GM23338 (cell line): ENCODE measurements around the gene ACSF3. TPM values are rescaled to one million over a fixed set of nuclear protein-coding genes. Genes with fewer than 3 reads are reported as not detected.

Experiments used
- ATAC-seq: fragments of 200-7000 bp; cut with Tn5 transposase; 3 replicates; pipeline ENCODE4 v1.9.1; 2020
- DNase-seq: peaks from one replicate; pipeline ENCODE4 v3.0.0-alpha.2; 2015; ENCODE audit warnings: low spot score
- H2AFZ ChIP-seq: fragments of 200-600 bp; sonication (generic); 2 replicates; pipeline ENCODE4 v1.8.0; 2016; ENCODE audit warnings: antibody characterized with exemption, mild to moderate bottlenecking, moderate library complexity
- H3F3A ChIP-seq: fragments of 200-600 bp; sonication (generic); replicated peaks from 2 replicates; pipeline ENCODE4 v1.8.0; 2017; ENCODE audit warnings: antibody characterized with exemption, mixed run types, low read depth
- H3K27ac ChIP-seq: fragments of 200-600 bp; sonication (generic); 2 replicates; pipeline ENCODE4 v1.6.1; 2016; ENCODE audit warnings: low read depth
- H3K27me3 ChIP-seq: fragments of 200-600 bp; sonication (generic); 2 replicates; pipeline ENCODE4 v1.8.0; 2016; ENCODE audit warnings: mild to moderate bottlenecking, mixed run types, moderate library complexity; ENCODE audit not compliant: insufficient read depth
- H3K36me3 ChIP-seq: fragments of 200-600 bp; sonication (generic); 2 replicates; pipeline ENCODE4 v1.8.0; 2016; ENCODE audit warnings: mild to moderate bottlenecking; ENCODE audit not compliant: insufficient read depth
- H3K4me1 ChIP-seq: fragments of 200-600 bp; sonication (generic); 2 replicates; pipeline ENCODE4 v1.8.0; 2016; ENCODE audit warnings: mild to moderate bottlenecking, moderate library complexity; ENCODE audit not compliant: insufficient read depth
- H3K4me2 ChIP-seq: fragments of 200-600 bp; sonication (generic); 2 replicates; pipeline ENCODE4 v1.7.1; 2017; ENCODE audit warnings: mixed run types
- H3K4me3 ChIP-seq: fragments of 200-600 bp; sonication (generic); 2 replicates; pipeline ENCODE4 v1.6.1; 2016; ENCODE audit warnings: mixed run types
- H3K79me2 ChIP-seq: fragments of 200-600 bp; sonication (generic); replicated peaks from 2 replicates; pipeline ENCODE4 v1.8.0; 2017; ENCODE audit warnings: mild to moderate bottlenecking; ENCODE audit not compliant: insufficient read depth
- H3K9me2 ChIP-seq: fragments of 200-600 bp; sonication (generic); 2 replicates; pipeline ENCODE4 v1.8.0; 2017; ENCODE audit not compliant: insufficient read depth
- H4K20me1 ChIP-seq: fragments of 200-600 bp; sonication (generic); replicated peaks from 2 replicates; pipeline ENCODE4 v1.8.0; 2017; ENCODE audit warnings: mild to moderate bottlenecking; ENCODE audit not compliant: insufficient read depth
- H3K27ac Mint-ChIP-seq: 2 replicates; pipeline ENCODE4 v1.8.0; 2020; ENCODE audit warnings: inconsistent platforms, mild to moderate bottlenecking, moderate library complexity, mixed read lengths
- H3K27me3 Mint-ChIP-seq: 3 replicates; pipeline ENCODE4 v1.8.0; 2022; ENCODE audit warnings: low read depth, mild to moderate bottlenecking, moderate library complexity, mixed read lengths, inconsistent platforms; ENCODE audit not compliant: insufficient read depth, poor library complexity
- H3K36me3 Mint-ChIP-seq: 3 replicates; pipeline ENCODE4 v1.8.0; 2021; ENCODE audit warnings: low read depth, mild to moderate bottlenecking, inconsistent platforms, moderate library complexity, mixed read lengths
- H3K4me1 Mint-ChIP-seq: 3 replicates; pipeline ENCODE4 v1.8.0; 2020; ENCODE audit warnings: mild to moderate bottlenecking, inconsistent platforms, mixed read lengths
- H3K4me3 Mint-ChIP-seq: 3 replicates; pipeline ENCODE4 v1.8.0; 2021; ENCODE audit warnings: moderate library complexity, mild to moderate bottlenecking, inconsistent platforms, mixed read lengths
- H3K9me3 Mint-ChIP-seq: 3 replicates; pipeline ENCODE4 v1.8.0; 2020; ENCODE audit warnings: moderate library complexity, mild to moderate bottlenecking, inconsistent platforms, mixed read lengths
- CREB1 ChIP-seq: fragments of 250-450 bp; sonication (Bioruptor Pico); IDR thresholded peaks from 2 replicates; pipeline ENCODE4 v1.5.0; 2020; ENCODE audit warnings: low read depth, mild to moderate bottlenecking, moderate library complexity
- CTCF ChIP-seq, 2 experiments: fragments of 200-600 bp in 1 of 2; sonication (generic) in 1 of 2; conservative IDR thresholded peaks; 2 replicates each; pipeline versions ENCODE4 v1.5.1 to v1.6.1; 2016 to 2017; ENCODE audit warnings: antibody characterized with exemption in 2 of 2, low read depth in 2 of 2, mild to moderate bottlenecking in 2 of 2, moderate library complexity in 1 of 2
- ETS1 ChIP-seq: IDR thresholded peaks from 2 replicates; pipeline ENCODE4 v1.6.1; 2016; ENCODE audit warnings: antibody characterized with exemption
- EZH2 ChIP-seq: fragments of 200-600 bp; sonication (generic); IDR thresholded peaks from one replicate; pipeline ENCODE4 v1.8.0; 2017; ENCODE audit warnings: antibody characterized with exemption, mild to moderate bottlenecking, low read depth; ENCODE audit not compliant: unreplicated experiment
- EZH2phosphoT487 ChIP-seq: fragments of 200-600 bp; sonication (generic); IDR thresholded peaks from one replicate; pipeline ENCODE4 v1.8.1; 2018; ENCODE audit warnings: antibody characterized with exemption; ENCODE audit not compliant: unreplicated experiment
- JUNB ChIP-seq: IDR thresholded peaks from one replicate; pipeline ENCODE4 v1.6.1; 2016; ENCODE audit warnings: antibody characterized with exemption; ENCODE audit not compliant: unreplicated experiment
- NANOG ChIP-seq: IDR thresholded peaks from 2 replicates; pipeline ENCODE4 v1.6.1; 2016; ENCODE audit warnings: antibody characterized with exemption, borderline replicate concordance
- POLR2AphosphoS5 ChIP-seq: IDR thresholded peaks from 2 replicates; pipeline ENCODE4 v1.6.1; 2016; ENCODE audit warnings: antibody characterized with exemption, low read depth
- REST ChIP-seq: IDR thresholded peaks from one replicate; pipeline ENCODE4 v1.6.1; 2018; ENCODE audit warnings: antibody characterized with exemption; ENCODE audit not compliant: unreplicated experiment
- STAT1 ChIP-seq: IDR thresholded peaks from one replicate; pipeline ENCODE4 v1.6.1; 2016; ENCODE audit warnings: antibody characterized with exemption; ENCODE audit not compliant: unreplicated experiment
- ZNF114 ChIP-seq: fragments of 250-450 bp; sonication (Bioruptor Pico); IDR thresholded peaks from 2 replicates; pipeline ENCODE4 v1.5.0; 2020; ENCODE audit warnings: mild to moderate bottlenecking, moderate library complexity
- ZNF331 ChIP-seq: fragments of 250-450 bp; sonication (Bioruptor Pico); IDR thresholded peaks from 2 replicates; pipeline ENCODE4 v1.5.0; 2020; ENCODE audit warnings: low read depth, mild to moderate bottlenecking, moderate library complexity
- ZNF462 ChIP-seq: fragments of 250-450 bp; sonication (Bioruptor Pico); IDR thresholded peaks from 2 replicates; pipeline ENCODE4 v1.5.0; 2020; ENCODE audit warnings: mild to moderate bottlenecking, moderate library complexity
- polyA plus RNA-seq: library from polyadenylated mRNA; unstranded; fragments of >200 nt; fragmentation: Nextera tagmentation; extraction: Ambion mirVana; gene quantifications from 2 replicates; pipeline ENCODE4 v1.2.1, GENCODE V29; 2016
- total RNA-seq: library from RNA; depleted of rRNA; stranded (reverse); fragments of >200 nt; shearing (Covaris generic); gene quantifications from 2 replicates; pipeline ENCODE4 v1.2.3, GENCODE V29; 2014

ACSF3 gene
- total and polyA plus RNA-seq, 2 experiments from 2014 or later = 12.8 to 23.1 TPM

- no peaks in the 10 kb centered on the region for H3K36me3 ChIP-seq
- Mint-ChIP-seq H3K27ac (no peak overlapping the region), H3K4me1 (no peaks in the 10 kb centered on the region), H3K9me3 (no peaks in the 10 kb centered on the region), H3K36me3 (no peaks in the 10 kb centered on the region), H3K27me3 (peaks cover 4% of the 10 kb centered on the region), H3K4me3 (no peak overlapping the region)
- no peak overlapping the region for H2AFZ ChIP-seq
- ATAC-seq (no peak), DNase-seq (no peak)
- no peaks in the 10 kb centered on the region for H3K4me1 ChIP-seq
- no peak overlapping the region for H3K4me2 ChIP-seq
- no peak overlapping the region for H3K27ac ChIP-seq
- H3F3A ChIP-seq = no peaks in the 10 kb centered on the region
- no peak overlapping the region for H3K4me3 ChIP-seq
- TF ChIP-seq POLR2AphosphoS5 (no peak), ETS1 (no peak), EZH2 (no peak), STAT1 (no peak), CTCF (conservative IDR thresholded peaks at IDR 0.05; ENCODE audit: low read depth in 2 of 2) (no peak), ZNF331 (CRISPR knock-in tag) (no peak), JUNB (no peak), CREB1 (CRISPR knock-in tag) (no peak), ZNF114 (CRISPR knock-in tag) (no peak), REST (no peak), NANOG (no peak), ZNF462 (CRISPR knock-in tag) (no peak), EZH2phosphoT487 (no peak)
- no peaks in the 10 kb centered on the region for H4K20me1 ChIP-seq
- 0 out of 2 replicates have a peak, but pooled peaks cover 4% of the 10 kb centered on the region for H3K9me2 ChIP-seq
- no peaks in the 10 kb centered on the region for H3K27me3 ChIP-seq
- H3K79me2 ChIP-seq = no peaks in the 10 kb centered on the region
Observed at GRCh38 chr16:89063768-89064320, 29.8 kb upstream of the ACSF3 start.
